HG03039 (cell line): Measurements from ENCODE around the gene SPDYE1.
"Not testable (repeated sequence)": the region's sequence is repeated elsewhere in the genome, so short reads cannot be mapped to it uniquely, and the experiment has no call there.

Experiments
- ATAC-seq: cut with Tn5 transposase; IDR thresholded peaks from one replicate; pipeline ENCODE4 v1.9.1; 2021; ENCODE audit warnings: mild to moderate bottlenecking, moderate library complexity; ENCODE audit not compliant: unreplicated experiment

Gene SPDYE1

GRCh38 chr7:43997532-43997931 is at the start of gene SPDYE1:
SPDYE1 (plus strand) TSS chr7:43997897; CDS start chr7:43999950, 2,053 bp downstream.
- ATAC-seq, result not testable (repeated sequence)

DNA sequence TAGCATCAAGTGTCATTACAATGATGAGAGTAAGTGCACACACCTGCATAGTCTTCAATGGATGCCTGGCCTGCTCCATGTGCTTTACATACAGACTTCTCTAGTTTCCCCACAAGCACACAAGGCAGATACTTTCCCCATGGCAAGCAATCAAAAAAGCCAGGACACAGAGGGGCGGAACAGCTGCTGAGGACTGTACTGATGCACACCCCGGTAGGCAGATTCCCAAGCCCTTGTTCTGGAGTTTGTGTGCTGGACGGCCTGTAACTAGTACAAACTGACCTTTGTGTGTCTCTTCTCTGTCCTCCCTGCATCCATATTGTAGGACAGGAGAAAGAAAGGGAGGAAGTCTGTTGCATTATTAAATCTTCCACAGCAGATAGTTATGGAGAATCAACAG is 45.7 kb upstream of the SPDYE1 start:
- no peak for ATAC-seq

GRCh38 chr7:43953071-43953470 is 44.6 kb upstream of the SPDYE1 start:
- no peak for ATAC-seq

GRCh38 chr7:43954524-43955228 is 43.0 kb upstream of the SPDYE1 start:
- ATAC-seq, result peak; percentile 49

GRCh38 chr7:43956027-43956426 is 41.7 kb upstream of the SPDYE1 start:
- no peak for ATAC-seq

DNA sequence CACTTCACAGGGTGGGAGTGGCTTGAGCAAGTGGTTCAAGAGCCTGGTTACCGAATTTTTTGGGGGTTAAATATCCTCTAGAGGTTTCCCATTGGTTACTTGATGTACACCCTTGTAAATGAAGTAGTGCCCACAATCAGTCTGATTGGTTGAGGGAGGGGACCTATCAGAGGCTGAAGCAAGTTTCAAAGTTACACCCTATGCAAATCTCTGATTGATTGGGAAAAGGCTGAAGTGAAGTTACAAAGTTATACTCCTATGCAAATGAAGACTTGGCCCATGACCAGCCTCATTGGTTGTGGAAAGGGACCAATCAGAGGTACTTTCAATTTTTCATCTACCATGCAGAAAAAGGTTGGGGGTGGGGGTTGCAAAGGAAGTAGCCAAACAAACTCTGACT is 36.8 kb upstream of the SPDYE1 start:
- no peak for ATAC-seq

DNA sequence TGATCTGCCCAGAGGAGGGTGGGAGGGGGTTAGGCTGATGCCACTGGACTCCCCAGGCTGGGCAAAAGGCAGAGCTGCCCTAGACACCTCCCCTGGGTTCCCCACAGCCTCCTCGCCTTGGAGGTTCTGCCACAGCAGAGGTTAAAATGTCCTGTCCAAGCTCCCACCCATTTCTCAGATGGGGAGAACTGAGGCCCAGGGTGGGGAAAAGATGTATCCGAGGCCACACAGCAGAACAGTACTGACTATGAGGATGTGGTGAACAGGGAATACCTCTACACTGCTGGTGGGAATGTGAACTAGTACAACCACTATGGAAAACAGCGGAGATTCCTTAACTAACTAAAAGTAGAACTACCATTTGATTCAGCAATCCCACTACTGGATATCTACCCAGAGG is 31.3 kb upstream of the SPDYE1 start:
- ATAC-seq, result not testable (repeated sequence)

DNA sequence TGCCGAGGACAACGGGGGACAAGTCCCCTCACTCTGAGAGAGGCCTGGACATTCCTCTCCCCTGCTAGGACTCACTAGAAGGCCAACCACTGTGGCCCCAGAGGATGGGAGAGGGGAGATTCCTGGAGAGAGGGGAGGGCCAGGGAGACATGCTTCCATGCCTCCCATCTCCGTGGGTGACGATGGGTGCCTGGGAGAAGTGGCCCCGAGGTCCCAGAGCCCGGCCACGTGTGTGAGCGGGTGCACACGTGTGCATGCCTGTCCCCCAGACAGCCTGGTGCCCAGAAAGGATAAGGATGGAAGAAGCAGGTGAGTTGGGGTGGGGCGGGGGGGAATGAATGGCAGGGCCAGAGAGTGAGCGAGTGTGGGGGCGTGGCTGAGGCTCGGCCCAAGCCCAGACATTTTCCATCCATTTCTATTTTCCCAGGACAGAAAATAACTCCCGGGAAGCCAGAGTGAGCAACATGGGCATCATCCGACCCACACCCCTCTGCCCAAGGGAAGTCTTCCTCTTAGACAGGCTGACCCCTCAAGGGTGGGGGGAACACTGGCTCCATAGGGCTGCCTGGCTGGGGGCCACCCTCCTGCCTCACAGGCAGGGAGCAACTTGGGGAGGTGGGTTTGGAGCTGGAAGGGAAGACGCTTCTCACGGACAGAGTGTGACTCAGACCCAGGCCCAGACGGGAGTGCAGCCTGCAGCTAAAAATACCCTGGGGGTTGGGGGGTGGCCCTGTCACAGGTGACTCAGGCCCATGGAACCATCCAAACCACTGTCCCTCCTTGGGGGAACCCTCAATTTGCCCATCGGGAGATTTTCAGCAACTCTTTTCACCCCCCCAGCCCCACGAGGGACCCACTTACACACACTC is 29.3 kb upstream of the SPDYE1 start:
- not testable (repeated sequence) for ATAC-seq

- not testable (repeated sequence) for ATAC-seq
Observed at GRCh38 chr7:43969586-43969985, 28.1 kb upstream of the SPDYE1 start.

DNA sequence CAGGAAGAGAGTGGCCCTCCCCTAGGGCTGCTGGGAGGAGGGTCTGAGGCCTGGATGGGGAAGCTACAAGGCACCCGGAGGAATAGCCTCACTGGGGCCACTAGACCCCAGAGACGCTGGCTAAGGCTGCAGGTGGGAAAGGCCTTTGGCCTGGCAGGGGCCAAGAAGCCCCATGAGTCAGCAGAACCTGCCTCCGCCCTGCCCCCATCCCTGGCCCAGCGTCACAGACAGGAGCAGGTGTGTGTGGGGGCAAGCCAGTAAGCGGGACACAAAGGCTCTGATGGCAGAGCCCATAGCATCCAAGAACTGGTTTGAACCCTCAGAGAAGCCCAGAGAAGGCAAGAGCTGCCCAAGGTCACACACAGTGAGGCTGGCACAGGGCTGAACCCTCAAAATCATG is 27.0 kb upstream of the SPDYE1 start:
- ATAC-seq, result not testable (repeated sequence)

DNA sequence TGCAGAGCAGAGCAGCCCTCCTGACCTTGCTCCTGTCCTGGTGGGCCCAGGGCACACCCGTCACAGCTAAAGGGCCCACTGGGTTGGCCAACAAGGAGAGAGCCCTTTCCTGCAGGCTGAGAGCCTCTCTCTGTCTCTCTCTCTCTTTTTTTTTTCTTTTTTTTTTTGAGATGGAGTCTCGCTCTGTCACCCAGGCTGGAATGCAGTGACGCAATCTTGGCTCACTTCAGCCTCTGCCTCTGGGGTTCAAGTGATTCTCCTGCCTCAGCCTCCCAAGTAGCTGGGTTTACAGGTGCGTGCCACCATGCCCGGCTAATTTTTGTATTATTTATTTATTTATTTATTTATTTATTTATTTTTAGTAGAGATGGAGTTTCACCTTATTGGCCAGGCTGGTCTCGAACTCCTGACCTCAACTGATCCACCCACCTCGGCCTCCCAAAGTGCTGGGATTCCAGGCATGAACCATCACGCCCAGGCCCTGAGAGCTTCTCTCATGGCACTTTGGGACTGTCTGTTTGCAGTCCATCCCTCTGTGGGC is 23.6 kb upstream of the SPDYE1 start:
- not testable (repeated sequence) for ATAC-seq

GRCh38 chr7:43974725-43975482 is 22.8 kb upstream of the SPDYE1 start:
- not testable (repeated sequence) for ATAC-seq

GRCh38 chr7:43977525-43977924 is 20.2 kb upstream of the SPDYE1 start:
- ATAC-seq, result no peak

GRCh38 chr7:43978102-43978501 is 19.6 kb upstream of the SPDYE1 start:
- not testable (repeated sequence) for ATAC-seq

- ATAC-seq, result not testable (repeated sequence)
Observed at GRCh38 chr7:43982848-43983247, 14.8 kb upstream of the SPDYE1 start.

- not testable (repeated sequence) for ATAC-seq
Observed at GRCh38 chr7:43983736-43984135, 14.0 kb upstream of the SPDYE1 start.

GRCh38 chr7:43985904-43986864 is 11.5 kb upstream of the SPDYE1 start:
- peak; percentile 68 for ATAC-seq

DNA sequence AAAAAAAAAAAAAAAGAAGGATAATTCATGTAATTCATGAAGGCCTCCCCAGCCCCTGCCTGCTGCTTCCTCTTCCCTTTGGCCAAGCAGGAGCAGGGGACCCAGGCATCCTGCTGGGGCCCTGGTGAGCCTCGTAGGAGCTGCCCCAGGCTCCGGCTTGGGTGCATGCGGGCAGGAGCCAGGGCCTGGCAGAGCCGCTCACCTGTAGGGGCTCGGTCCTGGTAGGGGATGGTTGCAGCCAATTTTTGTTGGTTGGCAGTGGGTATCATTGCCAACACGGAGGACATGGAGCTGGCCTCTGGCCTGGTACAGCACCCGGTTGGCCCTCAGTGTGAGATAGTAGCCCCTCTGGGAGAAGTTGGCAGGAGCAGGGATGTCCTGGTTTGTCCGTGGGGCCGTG is 10.2 kb upstream of the SPDYE1 start:
- not testable (repeated sequence) for ATAC-seq

DNA sequence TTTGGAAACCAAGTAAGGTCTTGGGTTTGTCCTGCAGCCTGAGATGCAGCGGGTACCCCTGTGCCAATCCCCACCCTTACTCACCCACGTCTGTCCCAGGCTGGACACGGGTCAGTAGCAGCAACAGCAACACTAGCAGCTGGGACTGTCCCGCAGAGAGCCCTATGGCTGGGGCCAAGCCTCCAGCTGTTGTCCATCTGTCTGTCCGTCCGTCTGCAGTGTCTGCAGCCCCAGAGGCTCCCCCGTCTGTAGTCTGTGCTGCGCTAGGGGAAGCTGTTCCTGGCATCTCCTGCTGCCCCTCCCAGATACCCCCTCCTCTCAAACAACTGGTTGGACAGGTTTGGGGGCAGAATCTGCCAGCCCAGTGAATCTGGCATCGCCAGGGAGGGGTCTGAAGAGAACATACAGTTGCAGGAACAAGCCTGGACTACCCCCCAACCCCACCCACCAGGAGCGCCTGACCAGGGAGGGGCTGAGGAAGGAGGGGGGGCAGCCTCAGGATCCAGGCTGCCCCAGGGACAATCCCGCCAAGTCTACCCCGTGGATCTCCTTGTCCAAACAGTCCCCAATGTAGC is 7.6 kb upstream of the SPDYE1 start:
- not testable (repeated sequence) for ATAC-seq
